Liver (tissue), 9 donors: ENCODE measurements around the gene BMX. TPM values are rescaled to one million over a fixed set of nuclear protein-coding genes. Genes with fewer than 3 reads are reported as not detected.

Source experiments
- DNase-seq: peaks from one replicate; pipeline ENCODE4 v3.0.0-alpha.2; 2017; ENCODE audit warnings: low spot score
- H3K27ac ChIP-seq, 2 donors: one replicate each; pipeline ENCODE4 v1.7.0; 2013; ENCODE audit warnings: inconsistent platforms in 2 of 2, low read length in 2 of 2, control low read depth in 1 of 2, low read depth in 1 of 2, mild to moderate bottlenecking in 1 of 2
- H3K27me3 ChIP-seq, 4 donors: one replicate each; pipeline versions ENCODE4 v1.6.1 to v1.7.0; 2013; ENCODE audit warnings: low read length in 3 of 4, inconsistent platforms in 1 of 4, mild to moderate bottlenecking in 1 of 4, moderate library complexity in 1 of 4; ENCODE audit not compliant: control insufficient read depth in 4 of 4, insufficient read depth in 4 of 4
- H3K36me3 ChIP-seq, 4 donors: one replicate each; pipeline versions ENCODE4 v1.6.1 to v1.7.0; 2013; ENCODE audit warnings: low read length in 3 of 4, mild to moderate bottlenecking in 3 of 4, low read depth in 1 of 4, moderate library complexity in 1 of 4; ENCODE audit not compliant: control insufficient read depth in 4 of 4, insufficient read depth in 3 of 4
- H3K4me1 ChIP-seq, 4 donors: one replicate each; pipeline versions ENCODE4 v1.6.1 to v1.7.0; 2013; ENCODE audit warnings: low read length in 3 of 4, mild to moderate bottlenecking in 3 of 4, moderate library complexity in 1 of 4; ENCODE audit not compliant: control insufficient read depth in 4 of 4, insufficient read depth in 4 of 4
- H3K4me3 ChIP-seq, 3 donors: one replicate each; pipeline versions ENCODE4 v1.6.1 to v1.7.0; 2013; ENCODE audit warnings: low read length in 3 of 3, control low read depth in 1 of 3, low read depth in 1 of 3, mild to moderate bottlenecking in 1 of 3
- H3K9ac ChIP-seq, 2 donors: one replicate each; pipeline ENCODE4 v1.7.0; 2013; ENCODE audit warnings: low read length in 2 of 2, mild to moderate bottlenecking in 2 of 2, moderate library complexity in 2 of 2, control low read depth in 1 of 2, low read depth in 1 of 2
- H3K9me3 ChIP-seq, 4 donors: one replicate each; pipeline versions ENCODE4 v1.6.1 to v1.7.0; 2013; ENCODE audit warnings: low read length in 3 of 4; ENCODE audit not compliant: control insufficient read depth in 4 of 4
- FOXA1 ChIP-seq: IDR thresholded peaks from 2 replicates; pipeline ENCODE4 v1.6.1; 2016; ENCODE audit warnings: antibody characterized with exemption
- FOXA2 ChIP-seq: IDR thresholded peaks from 2 replicates; pipeline ENCODE4 v1.6.1; 2016; ENCODE audit warnings: antibody characterized with exemption
- HNF4A ChIP-seq, 2 donors: conservative IDR thresholded peaks; 2 replicates each; pipeline ENCODE4 v1.6.1; 2016; ENCODE audit warnings: antibody characterized with exemption in 2 of 2, mild to moderate bottlenecking in 2 of 2
- NR2F2 ChIP-seq: IDR thresholded peaks from 2 replicates; pipeline ENCODE4 v1.6.1; 2016; ENCODE audit warnings: antibody characterized with exemption
- RAD21 ChIP-seq, 2 donors: IDR thresholded peaks; 2 replicates each; pipeline ENCODE4 v1.6.1; 2016; ENCODE audit warnings: antibody characterized with exemption in 2 of 2, mild to moderate bottlenecking in 2 of 2
- RXRA ChIP-seq, 2 donors: IDR thresholded peaks; 2 replicates each; pipeline ENCODE4 v1.6.1; 2017 to 2018; ENCODE audit warnings: antibody characterized with exemption in 2 of 2, mild to moderate bottlenecking in 1 of 2
- SP1 ChIP-seq: IDR thresholded peaks from 2 replicates; pipeline ENCODE4 v1.6.1; 2018; ENCODE audit warnings: antibody characterized with exemption, mild to moderate bottlenecking
- TAF1 ChIP-seq: conservative IDR thresholded peaks from 2 replicates; pipeline ENCODE4 v1.6.1; 2016; ENCODE audit warnings: antibody characterized with exemption, mild to moderate bottlenecking
- YY1 ChIP-seq: IDR thresholded peaks from 2 replicates; pipeline ENCODE4 v1.6.1; 2016; ENCODE audit warnings: antibody characterized with exemption, mild to moderate bottlenecking
- WGBS: extraction: QIAGEN DNeasy Blood & Tissue Kit; methylation state at CpG from one replicate; pipeline ENCODE4 v1.1.7; 2013; 5-methylcytosine and 5-hydroxymethylcytosine counted together
- polyA plus RNA-seq, 2 donors: library from polyadenylated mRNA; stranded (reverse) in 1 of 2; unstranded in 1 of 2; fragments of 200-250 nt in 1 of 2; fragments of >200 nt in 1 of 2; fragmentation: Nextera tagmentation in 1 of 2; extraction: Ambion mirVana in 1 of 2; gene quantifications; one replicate each; pipeline versions ENCODE4 v1.2.1 to v1.2.3, GENCODE V29; 2013 to 2015
- total RNA-seq, 2 donors: library from RNA; depleted of rRNA; stranded (reverse); fragments of >200 nt; gene quantifications; one replicate each; pipeline ENCODE4 v1.2.3, GENCODE V29; 2014
- TF ChIP-seq, protein P1 (sequence below): fragments of 150-350 bp; IDR thresholded peaks from 2 replicates; pipeline ENCODE4 v1.5.1; 2017; ENCODE audit warnings: improper control_type of control experiment, low read depth, low read length; ENCODE audit not compliant: missing input control
- TF ChIP-seq, protein P2 (sequence below): IDR thresholded peaks from 2 replicates; pipeline ENCODE4 v1.6.1; 2016; ENCODE audit warnings: antibody characterized with exemption, mild to moderate bottlenecking
- TF ChIP-seq, protein P3 (sequence below): IDR thresholded peaks from 2 replicates; pipeline ENCODE4 v1.6.1; 2016; ENCODE audit warnings: antibody characterized with exemption
- TF ChIP-seq, protein P4 (sequence below): IDR thresholded peaks from 2 replicates; pipeline ENCODE4 v1.6.1; 2016; ENCODE audit warnings: antibody characterized with exemption
- donor health status: healthy.
- donor health status: healthy.
- donor health status: healthy.
- donor health status: healthy.
- donor health status: healthy.

The BMX gene
- total and polyA plus RNA-seq, 4 donors, result 0.23 to 0.67 (median 0.33) TPM

DNA sequence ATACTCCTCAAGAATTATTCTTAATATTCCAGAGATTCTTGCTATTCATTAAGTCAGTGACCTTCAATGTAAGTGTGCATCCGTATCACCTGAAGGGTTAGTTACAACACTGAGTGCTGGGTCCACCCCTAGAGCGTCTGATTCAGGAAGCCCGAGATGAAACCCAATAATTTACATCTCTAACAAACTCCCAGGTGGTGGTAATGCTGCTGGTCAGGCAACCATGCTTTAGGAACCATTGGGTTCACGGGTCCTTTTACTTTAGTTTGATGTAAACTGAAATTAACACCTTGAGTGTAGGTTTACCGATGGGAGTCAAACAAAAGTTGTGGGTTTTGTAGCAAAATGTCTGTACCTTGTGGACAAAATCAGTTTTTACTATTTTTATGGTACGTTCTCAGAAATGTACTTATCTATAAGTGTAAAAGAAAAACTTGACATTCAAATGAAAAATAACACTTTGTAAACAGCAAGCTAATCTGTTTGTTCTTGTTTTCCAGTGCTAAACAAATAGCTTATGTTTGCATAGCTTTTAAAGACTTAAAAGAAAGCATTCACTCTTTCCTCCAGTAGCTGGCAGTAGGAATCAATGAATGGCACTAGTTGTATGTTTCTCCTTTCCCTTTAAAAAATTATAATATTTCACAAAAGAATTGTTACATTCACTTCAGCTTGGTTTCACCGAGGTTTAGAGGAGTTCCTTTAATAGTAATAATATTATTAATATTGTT, 67.4 kb downstream of the BMX start:
- WGBS, result 48% methylated on average over 7 of the region's 7 CpGs
- Histone ChIP-seq H3K4me3 (no peak overlapping the region), H3K27ac (no peak overlapping the region), H3K9ac (no peak overlapping the region), H3K27me3 (peaks cover 0 to 2% (median 0%) of the 10 kb centered on the region in 4 donors), H3K9me3 (no peaks in the 10 kb centered on the region), H3K4me1 (no peaks in the 10 kb centered on the region), H3K36me3 (no peaks in the 10 kb centered on the region)
- no peak for DNase-seq
- TF ChIP-seq RAD21 (IDR thresholded peaks at IDR 0.05) (peak; percentile 59 to 62), FOXA2 (no peak)
- TF ChIP-seq, protein P1, sequence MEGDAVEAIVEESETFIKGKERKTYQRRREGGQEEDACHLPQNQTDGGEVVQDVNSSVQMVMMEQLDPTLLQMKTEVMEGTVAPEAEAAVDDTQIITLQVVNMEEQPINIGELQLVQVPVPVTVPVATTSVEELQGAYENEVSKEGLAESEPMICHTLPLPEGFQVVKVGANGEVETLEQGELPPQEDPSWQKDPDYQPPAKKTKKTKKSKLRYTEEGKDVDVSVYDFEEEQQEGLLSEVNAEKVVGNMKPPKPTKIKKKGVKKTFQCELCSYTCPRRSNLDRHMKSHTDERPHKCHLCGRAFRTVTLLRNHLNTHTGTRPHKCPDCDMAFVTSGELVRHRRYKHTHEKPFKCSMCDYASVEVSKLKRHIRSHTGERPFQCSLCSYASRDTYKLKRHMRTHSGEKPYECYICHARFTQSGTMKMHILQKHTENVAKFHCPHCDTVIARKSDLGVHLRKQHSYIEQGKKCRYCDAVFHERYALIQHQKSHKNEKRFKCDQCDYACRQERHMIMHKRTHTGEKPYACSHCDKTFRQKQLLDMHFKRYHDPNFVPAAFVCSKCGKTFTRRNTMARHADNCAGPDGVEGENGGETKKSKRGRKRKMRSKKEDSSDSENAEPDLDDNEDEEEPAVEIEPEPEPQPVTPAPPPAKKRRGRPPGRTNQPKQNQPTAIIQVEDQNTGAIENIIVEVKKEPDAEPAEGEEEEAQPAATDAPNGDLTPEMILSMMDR, result peak; percentile 3

DNA sequence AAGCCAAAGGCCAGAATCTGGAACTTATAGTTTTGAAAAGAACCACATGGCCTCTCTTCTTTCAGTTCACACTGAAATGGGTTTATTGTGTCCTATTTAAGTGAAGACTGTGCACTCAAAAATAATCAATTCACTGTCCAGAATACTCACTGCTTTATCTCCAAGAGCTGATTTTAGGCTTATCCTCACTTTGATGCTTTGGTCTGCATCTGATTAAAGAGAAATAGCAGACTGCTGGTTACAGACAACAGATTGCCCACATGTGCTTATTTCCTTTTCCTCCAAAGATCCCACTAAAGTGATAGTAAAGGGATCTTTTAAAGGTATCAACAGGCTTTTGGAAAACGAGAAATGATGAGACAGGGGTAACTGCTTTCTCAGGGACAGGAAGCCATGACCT, 69.5 kb downstream of the BMX start:
- H3K9me3 ChIP-seq, result no peaks in the 10 kb centered on the region
- no peak for TF ChIP-seq SP1
- TF ChIP-seq, protein P2, sequence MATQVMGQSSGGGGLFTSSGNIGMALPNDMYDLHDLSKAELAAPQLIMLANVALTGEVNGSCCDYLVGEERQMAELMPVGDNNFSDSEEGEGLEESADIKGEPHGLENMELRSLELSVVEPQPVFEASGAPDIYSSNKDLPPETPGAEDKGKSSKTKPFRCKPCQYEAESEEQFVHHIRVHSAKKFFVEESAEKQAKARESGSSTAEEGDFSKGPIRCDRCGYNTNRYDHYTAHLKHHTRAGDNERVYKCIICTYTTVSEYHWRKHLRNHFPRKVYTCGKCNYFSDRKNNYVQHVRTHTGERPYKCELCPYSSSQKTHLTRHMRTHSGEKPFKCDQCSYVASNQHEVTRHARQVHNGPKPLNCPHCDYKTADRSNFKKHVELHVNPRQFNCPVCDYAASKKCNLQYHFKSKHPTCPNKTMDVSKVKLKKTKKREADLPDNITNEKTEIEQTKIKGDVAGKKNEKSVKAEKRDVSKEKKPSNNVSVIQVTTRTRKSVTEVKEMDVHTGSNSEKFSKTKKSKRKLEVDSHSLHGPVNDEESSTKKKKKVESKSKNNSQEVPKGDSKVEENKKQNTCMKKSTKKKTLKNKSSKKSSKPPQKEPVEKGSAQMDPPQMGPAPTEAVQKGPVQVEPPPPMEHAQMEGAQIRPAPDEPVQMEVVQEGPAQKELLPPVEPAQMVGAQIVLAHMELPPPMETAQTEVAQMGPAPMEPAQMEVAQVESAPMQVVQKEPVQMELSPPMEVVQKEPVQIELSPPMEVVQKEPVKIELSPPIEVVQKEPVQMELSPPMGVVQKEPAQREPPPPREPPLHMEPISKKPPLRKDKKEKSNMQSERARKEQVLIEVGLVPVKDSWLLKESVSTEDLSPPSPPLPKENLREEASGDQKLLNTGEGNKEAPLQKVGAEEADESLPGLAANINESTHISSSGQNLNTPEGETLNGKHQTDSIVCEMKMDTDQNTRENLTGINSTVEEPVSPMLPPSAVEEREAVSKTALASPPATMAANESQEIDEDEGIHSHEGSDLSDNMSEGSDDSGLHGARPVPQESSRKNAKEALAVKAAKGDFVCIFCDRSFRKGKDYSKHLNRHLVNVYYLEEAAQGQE, result no peak
- TF ChIP-seq, protein P3, sequence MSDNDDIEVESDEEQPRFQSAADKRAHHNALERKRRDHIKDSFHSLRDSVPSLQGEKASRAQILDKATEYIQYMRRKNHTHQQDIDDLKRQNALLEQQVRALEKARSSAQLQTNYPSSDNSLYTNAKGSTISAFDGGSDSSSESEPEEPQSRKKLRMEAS, result no peak
- TF ChIP-seq, protein P4, sequence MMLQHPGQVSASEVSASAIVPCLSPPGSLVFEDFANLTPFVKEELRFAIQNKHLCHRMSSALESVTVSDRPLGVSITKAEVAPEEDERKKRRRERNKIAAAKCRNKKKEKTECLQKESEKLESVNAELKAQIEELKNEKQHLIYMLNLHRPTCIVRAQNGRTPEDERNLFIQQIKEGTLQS, result no peak
- no peak for TF ChIP-seq YY1
- no peak for TF ChIP-seq FOXA1
- TF ChIP-seq HNF4A (conservative IDR thresholded peaks at IDR 0.05), result no peak
- TF ChIP-seq NR2F2, result no peak
- no peak for TF ChIP-seq RXRA (IDR thresholded peaks at IDR 0.05)
- no peak for TF ChIP-seq TAF1
- TF ChIP-seq, protein P1, result no peak
- no peak overlapping the region for H3K27ac ChIP-seq
- no peaks in the 10 kb centered on the region for H3K36me3 ChIP-seq
- no peak overlapping the region for H3K9ac ChIP-seq
- no peak for DNase-seq
- H3K27me3 ChIP-seq, result peaks cover 0 to 2% (median 0%) of the 10 kb centered on the region in 4 donors
- no peak overlapping the region for H3K4me3 ChIP-seq
- no peaks in the 10 kb centered on the region for H3K4me1 ChIP-seq
- 68% methylated on average over 1 of the region's 1 CpG for WGBS
